Measurements from ENCODE around the gene ABCB11. TPM values are rescaled to one million over a fixed set of nuclear protein-coding genes. Genes with fewer than 3 reads are reported as not detected.

ABCB11 gene
- total and polyA plus RNA-seq, 9 of the 15 experiments (the other 6 are each of a cell fraction or from before 2014, with no cell fraction given) = 0.04 to 0.51 (median 0.10) TPM; not detected in 1

- TF ChIP-seq DEAF1 (CRISPR knock-in tag; IDR thresholded peaks at IDR 0.05) = 0 out of 2 replicates have a peak, but pooled peaks have one; percentile 16
- TF ChIP-seq CREB3 (tag; conservative IDR thresholded peaks at IDR 0.05; ENCODE audit: low read depth) = no peak
- TF ChIP-seq KDM2B (CRISPR knock-in tag; IDR thresholded peaks at IDR 0.05) = no peak
- peak in 1 of 2 experiments; percentile 55; a peak in 3 of 4 replicates for TF ChIP-seq KDM1A (IDR thresholded peaks at IDR 0.05)
- TF ChIP-seq FOXK2 (conservative IDR thresholded peaks at IDR 0.05 in 1 of 2, IDR thresholded peaks at IDR 0.05 in 1 of 2; ENCODE audit: low read depth in 2 of 2) = peak; percentile 65 to 78; a peak in 3 of 4 replicates
- TF ChIP-seq E2F4 (CRISPR knock-in tag; IDR thresholded peaks at IDR 0.05; ENCODE audit: low read depth) = no peak
- TF ChIP-seq L3MBTL2 (IDR thresholded peaks at IDR 0.05) = peak; percentile 44
- no peak for TF ChIP-seq CEBPG (CRISPR knock-in tag; IDR thresholded peaks at IDR 0.05)
- peak in 1 of 2 experiments; percentile 53; a peak in 1 of 4 replicates for TF ChIP-seq CEBPG (tag; conservative IDR thresholded peaks at IDR 0.05 in 1 of 2, IDR thresholded peaks at IDR 0.05 in 1 of 2)
- peak in 1 of 2 experiments; percentile 47; a peak in 1 of 4 replicates for TF ChIP-seq NRF1 (conservative IDR thresholded peaks at IDR 0.05 in 1 of 2, IDR thresholded peaks at IDR 0.05 in 1 of 2)
- TF ChIP-seq CBFA2T2 (conservative IDR thresholded peaks at IDR 0.05) = peak; percentile 56
- TF ChIP-seq TEAD4 (IDR thresholded peaks at IDR 0.05; ENCODE audit: low read length) = peak; percentile 66
- TF ChIP-seq TEAD4 (CRISPR knock-in tag; IDR thresholded peaks at IDR 0.05; ENCODE audit: borderline replicate concordance) = no peak
- 0 out of 2 replicates have a peak, but pooled peaks have one; percentile 23 for TF ChIP-seq MYC (IDR thresholded peaks at IDR 0.05; ENCODE audit: low read depth, low read length)
- TF ChIP-seq MYC (CRISPR knock-in tag; IDR thresholded peaks at IDR 0.05; ENCODE audit: borderline replicate concordance, low read depth) = no peak
- TF ChIP-seq ARNT (IDR thresholded peaks at IDR 0.05) = peak in 1 of 2 experiments; percentile 40; a peak in 1 of 4 replicates
- TF ChIP-seq MEIS2 (IDR thresholded peaks at IDR 0.05; ENCODE audit: partially characterized antibody) = peak; percentile 90
- no peak for TF ChIP-seq PBX2 (CRISPR knock-in tag; IDR thresholded peaks at IDR 0.05; ENCODE audit: low read depth)
- TF ChIP-seq PBX2 (tag; conservative IDR thresholded peaks at IDR 0.05; ENCODE audit: low read depth) = peak; percentile 82
- TF ChIP-seq ZNF239 (CRISPR knock-in tag; IDR thresholded peaks at IDR 0.05) = no peak
- TF ChIP-seq DMBX1 (CRISPR knock-in tag; IDR thresholded peaks at IDR 0.05; ENCODE audit: borderline replicate concordance) = peak; percentile 81; the same call in 1 of the 2 replicates
- TF ChIP-seq GATA2 (CRISPR knock-in tag; IDR thresholded peaks at IDR 0.05) = peak; percentile 49; the same call in 1 of the 2 replicates
- peak; percentile 60 for TF ChIP-seq BHLHE40 (IDR thresholded peaks at IDR 0.05; ENCODE audit: low read length)
Measured at GRCh38 chr2:169034256-169034655, 3.1 kb upstream of the ABCB11 start (continued).
